Tibial artery (tissue), 4 donors: ENCODE results near the gene ERP27.
A peak's percentile ranks its signal among the peaks of the same experiment; 100 is the strongest.

Source experiments
- DNase-seq, 2 donors: peaks; one replicate each; pipeline ENCODE4 v3.0.0-alpha.2; 2019
- H3K27ac ChIP-seq, 2 donors: fragments of 200-600 bp; sonication (generic) in 1 of 2; 1 replicate in 1 of 2; 2 replicates in 1 of 2; pipeline ENCODE4 v1.5.1; 2018 to 2019; ENCODE audit warnings: mild to moderate bottlenecking in 1 of 2
- H3K27me3 ChIP-seq, 2 donors: fragments of 200-600 bp; sonication (generic) in 1 of 2; one replicate each; pipeline versions ENCODE4 v1.5.1 to v1.6.0; 2016 to 2019
- H3K36me3 ChIP-seq, 3 donors: fragments of 200-600 bp; sonication (generic) in 2 of 3; one replicate each; pipeline ENCODE4 v1.5.1; 2016 to 2019; ENCODE audit warnings: mild to moderate bottlenecking in 2 of 3
- H3K4me1 ChIP-seq, 4 donors: fragments of 200-600 bp; sonication (generic) in 2 of 4; 1 replicate in 3 of 4; 2 replicates in 1 of 4; pipeline ENCODE4 v1.5.1; 2016 to 2019
- H3K4me3 ChIP-seq, 2 donors: fragments of 200-600 bp; sonication (generic) in 1 of 2; 1 replicate in 1 of 2; 2 replicates in 1 of 2; pipeline ENCODE4 v1.5.1; 2018 to 2019; ENCODE audit warnings: mild to moderate bottlenecking in 2 of 2
- H3K9me3 ChIP-seq, 3 donors: fragments of 200-600 bp; sonication (generic) in 1 of 3; one replicate each; pipeline ENCODE4 v1.5.1; 2016 to 2019
- CTCF ChIP-seq, 2 experiments: fragments of 200-600 bp in 1 of 2; fragments of 450-650 bp in 1 of 2; IDR thresholded peaks; one replicate each; pipeline ENCODE4 v1.5.1; 2017 to 2019; ENCODE audit warnings: antibody characterized with exemption in 2 of 2, mild to moderate bottlenecking in 1 of 2, moderate library complexity in 1 of 2
- intact Hi-C: fragments of 100-400 bp; cut with DNase I; formaldehyde crosslinking; loops from one replicate; pipeline ENCODE4 v1.15.0; 2023; ENCODE audit warnings: low total_unique reads

ERP27 gene

GRCh38 chr12:14879222-14879933 lies 59.0 kb downstream of the ERP27 start:
- TF ChIP-seq CTCF (IDR thresholded peaks at IDR 0.05), result no peak
- Histone ChIP-seq H3K36me3 (peaks cover 21 to 36% (median 22%) of the 10 kb centered on the region in 3 donors), H3K9me3 (no peaks in the 10 kb centered on the region), H3K27me3 (no peaks in the 10 kb centered on the region), H3K4me1 (peaks cover 0 to 22% (median 2%) of the 10 kb centered on the region in 4 donors), H3K4me3 (no peak overlapping the region), H3K27ac (peak overlapping the region in 1 of 2 donors; percentile 18)
- intact Hi-C loops, result no loop called here
- DNase-seq, result no peak

GRCh38 chr12:14878488-14878887 lies 59.8 kb downstream of the ERP27 start:
- intact Hi-C loops, result no loop called here
- TF ChIP-seq CTCF (IDR thresholded peaks at IDR 0.05), result no peak
- Histone ChIP-seq H3K4me1 (peaks cover 0 to 22% (median 2%) of the 10 kb centered on the region in 4 donors), H3K4me3 (no peak overlapping the region), H3K36me3 (peaks cover 21 to 36% (median 22%) of the 10 kb centered on the region in 3 donors), H3K9me3 (no peaks in the 10 kb centered on the region), H3K27me3 (no peaks in the 10 kb centered on the region), H3K27ac (peak overlapping the region in 1 of 2 donors; percentile 12)
- no peak for DNase-seq

GRCh38 chr12:14876833-14877232 lies 61.5 kb downstream of the ERP27 start:
- peaks cover 7 to 25% (median 7%) of the 10 kb centered on the region in 3 donors for H3K36me3 ChIP-seq
- H3K4me1 ChIP-seq, result peaks cover 0 to 5% (median 0%) of the 10 kb centered on the region in 4 donors
- no peak for TF ChIP-seq CTCF (IDR thresholded peaks at IDR 0.05)
- DNase-seq, result no peak
- H3K4me3 ChIP-seq, result no peak overlapping the region
- H3K27ac ChIP-seq, result no peak overlapping the region
- H3K9me3 ChIP-seq, result no peaks in the 10 kb centered on the region
- intact Hi-C loops, result no loop called here
- H3K27me3 ChIP-seq, result no peaks in the 10 kb centered on the region

- H3K36me3 ChIP-seq, result peaks cover 0 to 7% (median 0%) of the 10 kb centered on the region in 3 donors
- no peak overlapping the region for H3K4me3 ChIP-seq
- DNase-seq, result no peak
- no peaks in the 10 kb centered on the region for H3K9me3 ChIP-seq
- H3K27me3 ChIP-seq, result no peaks in the 10 kb centered on the region
- intact Hi-C loops, result no loop called here
- no peaks in the 10 kb centered on the region for H3K4me1 ChIP-seq
- H3K27ac ChIP-seq, result no peak overlapping the region
- no peak for TF ChIP-seq CTCF (IDR thresholded peaks at IDR 0.05)
Measured at GRCh38 chr12:14874882-14875281, 63.5 kb downstream of the ERP27 start.

- Histone ChIP-seq H3K36me3 (no peaks in the 10 kb centered on the region), H3K27me3 (no peaks in the 10 kb centered on the region), H3K9me3 (no peaks in the 10 kb centered on the region), H3K4me3 (no peak overlapping the region), H3K4me1 (no peaks in the 10 kb centered on the region), H3K27ac (no peak overlapping the region)
- DNase-seq, result no peak
- no peak for TF ChIP-seq CTCF (IDR thresholded peaks at IDR 0.05)
- intact Hi-C loops, result no loop called here
Measured at GRCh38 chr12:14873440-14874185, 64.7 kb downstream of the ERP27 start.
